Measurements from ENCODE around the gene ZNF821.
A peak's percentile ranks its signal among the peaks of the same experiment; 100 is the strongest.
"Not testable (repeated sequence)": the region's sequence is repeated elsewhere in the genome, so short reads cannot be mapped to it uniquely, and the experiment has no call there.

Gene ZNF821

DNA sequence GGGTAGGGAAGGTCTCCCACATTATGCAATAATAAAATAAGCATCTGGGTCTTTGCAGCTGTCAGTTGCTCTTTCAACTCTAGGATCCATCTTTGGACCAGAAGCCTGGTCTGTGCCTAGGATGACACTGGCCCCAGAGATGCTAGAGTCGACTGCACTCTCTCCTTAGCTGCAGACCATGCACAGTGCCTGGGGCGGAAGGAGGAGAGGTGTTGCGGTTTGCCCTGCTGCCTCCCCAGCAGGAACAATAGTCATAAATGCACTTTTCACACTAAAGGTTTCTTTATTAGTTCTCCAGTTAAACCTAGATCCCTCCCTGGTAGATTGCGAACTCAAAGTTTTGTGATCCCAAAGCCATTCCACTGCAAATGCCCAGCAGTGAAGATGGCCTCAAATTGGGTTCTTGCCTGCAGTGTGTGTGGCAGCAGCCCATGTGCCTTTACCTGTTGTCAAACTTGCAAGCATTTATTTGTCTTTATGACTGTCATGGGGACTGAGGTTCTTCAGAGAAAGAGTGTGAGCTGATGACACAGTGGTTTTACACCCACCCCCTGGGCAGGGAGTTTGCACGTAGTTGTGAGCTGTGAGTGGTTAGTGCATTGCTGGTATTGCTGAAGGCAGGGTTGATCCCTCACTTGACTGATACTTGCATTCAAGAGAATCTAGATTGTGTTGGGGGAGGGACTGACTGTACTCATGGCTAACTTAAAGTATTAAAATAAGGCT is 27.9 kb downstream of the ZNF821 start:
- DNase-seq: peak; percentile 41

- DNase-seq: no peak
Measured at GRCh38 chr16:71854369-71854948, 29.5 kb downstream of the ZNF821 start.

DNA sequence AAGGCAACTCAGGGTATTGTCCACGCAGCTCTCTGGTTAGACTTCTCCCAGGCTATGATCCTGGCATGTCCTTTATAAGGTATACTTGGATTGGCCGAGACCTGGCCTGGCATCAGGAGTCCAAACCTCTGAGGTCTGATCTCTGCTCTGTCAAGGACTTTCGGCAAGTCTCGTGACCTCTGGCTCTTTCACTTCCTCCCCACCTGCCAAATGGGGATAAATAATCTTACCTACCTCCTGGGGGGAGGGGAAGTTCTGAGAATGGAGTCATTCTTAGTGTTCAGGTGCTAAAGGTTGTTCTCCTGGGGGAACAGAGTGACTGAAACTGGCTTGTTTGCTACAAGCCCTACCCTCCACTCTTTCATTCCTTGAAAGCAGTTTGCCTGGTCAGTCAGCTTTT is 30.6 kb downstream of the ZNF821 start:
- DNase-seq: no peak

GRCh38 chr16:71852561-71852960 is 31.4 kb downstream of the ZNF821 start:
- DNase-seq: no peak

GRCh38 chr16:71852158-71852557 is 31.8 kb downstream of the ZNF821 start:
- DNase-seq: no peak

DNA sequence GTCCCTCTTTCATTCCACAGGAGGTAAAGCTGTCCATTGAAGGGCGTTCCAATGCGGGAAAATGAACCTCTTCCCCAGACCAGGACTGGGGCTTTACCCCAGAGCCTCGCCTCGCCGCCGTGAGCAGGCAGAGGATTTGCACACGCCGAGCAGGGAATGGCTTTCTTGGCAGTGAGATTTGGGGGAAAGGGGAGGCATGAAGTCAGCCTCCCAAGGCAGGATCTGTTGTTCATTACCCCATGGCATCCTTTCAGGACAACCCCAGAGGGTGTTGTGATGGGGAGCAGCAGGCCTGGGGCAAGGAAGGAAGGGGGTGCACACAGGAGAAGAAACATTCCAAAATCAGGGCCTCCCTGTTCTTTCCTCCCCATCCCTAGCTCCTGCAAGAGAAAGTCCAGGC is 32.2 kb downstream of the ZNF821 start:
- DNase-seq: no peak

GRCh38 chr16:71848622-71849021 is 35.4 kb downstream of the ZNF821 start:
- DNase-seq: no peak

GRCh38 chr16:71847096-71847495 is 36.9 kb downstream of the ZNF821 start:
- no peak for DNase-seq

GRCh38 chr16:71846431-71846830 is 37.6 kb downstream of the ZNF821 start:
- DNase-seq: peak; percentile 24

DNA sequence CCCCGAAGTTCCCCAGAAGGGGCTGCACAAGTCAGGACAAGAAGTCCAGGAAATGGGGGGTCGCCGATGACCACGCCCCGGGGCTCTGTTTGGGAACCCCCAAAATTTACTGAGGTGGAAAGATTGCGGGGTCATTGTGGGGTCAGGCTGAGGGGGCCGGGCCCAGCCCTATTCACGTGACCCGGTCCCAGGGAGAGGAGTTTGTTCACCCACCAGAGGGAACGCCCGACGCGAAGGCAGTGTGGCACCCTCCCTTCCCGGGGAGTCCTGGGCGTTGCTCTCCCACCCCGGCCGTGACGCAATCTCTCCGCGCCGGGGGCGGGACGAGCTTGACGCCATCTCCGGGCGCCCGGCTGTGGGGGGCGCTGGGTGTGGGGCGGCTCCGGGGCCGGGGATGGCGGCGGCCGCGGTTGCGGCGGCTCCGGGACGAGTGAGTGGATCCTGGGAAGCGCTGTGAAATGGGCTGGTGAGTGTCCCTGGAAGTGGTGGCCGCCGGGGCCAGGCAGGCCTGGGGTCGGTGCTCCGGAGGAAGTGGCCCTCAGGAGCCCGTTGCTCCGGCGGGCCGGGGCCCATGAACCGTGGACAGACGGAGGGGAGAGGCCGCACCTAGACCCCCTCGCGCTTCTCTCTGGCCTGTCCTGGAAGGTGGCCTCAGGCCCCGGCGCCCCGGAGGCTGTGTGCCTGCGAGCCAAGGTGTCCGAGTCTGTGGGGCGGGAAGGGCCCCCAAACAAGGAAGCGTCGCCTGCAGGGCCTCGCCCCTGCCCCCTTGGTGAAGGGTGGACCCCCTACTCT is 38.1 kb downstream of the ZNF821 start, which contains the start of gene ATXN1L:
Gene ATXN1L (plus strand): TSS at position 338 of the 792 bp plus-strand sequence. CDS start 3,765 bp downstream, outside the sequence.
- DNase-seq: peak; percentile 93

DNA sequence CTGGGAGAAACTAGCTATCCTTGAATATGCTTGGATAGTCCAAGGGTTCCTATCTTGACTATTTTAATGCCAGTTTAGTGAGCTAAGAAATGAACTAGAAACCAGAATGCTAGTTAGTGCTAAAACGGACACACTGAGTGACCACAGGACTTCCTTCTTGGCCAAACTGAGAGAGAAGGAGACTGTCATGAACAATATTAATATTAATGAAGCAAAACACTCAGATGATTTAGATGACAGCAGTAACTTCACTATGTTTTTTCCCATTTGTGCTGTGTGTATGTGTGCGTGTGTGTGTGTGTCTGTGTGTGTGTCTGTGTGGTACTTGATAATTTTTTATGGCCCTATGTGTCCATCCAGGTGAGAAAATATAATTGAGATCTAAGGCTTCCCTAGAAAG is 40.4 kb downstream of the ZNF821 start:
- DNase-seq: no peak

DNA sequence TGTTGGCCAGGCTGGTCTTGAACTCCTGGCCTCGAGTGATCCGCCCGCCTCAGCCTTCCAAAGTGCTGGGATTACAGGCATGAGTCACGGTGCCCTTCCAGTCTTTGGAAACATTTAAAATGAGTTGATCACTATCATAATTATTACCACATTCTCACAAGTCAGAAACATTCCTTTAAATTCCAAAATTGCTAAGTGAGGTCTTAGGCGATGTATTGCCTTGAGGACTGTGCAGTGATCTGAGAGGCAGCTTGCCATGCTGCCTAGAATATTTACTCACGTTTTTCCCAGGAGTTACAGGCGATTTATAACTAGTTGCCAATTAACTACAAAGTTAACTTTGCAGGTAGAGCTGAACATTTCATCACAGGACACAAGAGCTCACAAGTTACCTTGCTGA is 43.9 kb downstream of the ZNF821 start:
- DNase-seq: no peak

GRCh38 chr16:71837150-71837549 is 46.8 kb downstream of the ZNF821 start:
- no peak for DNase-seq

- no peak for DNase-seq
Measured at GRCh38 chr16:71834291-71834690, 49.7 kb downstream of the ZNF821 start.

- not testable (repeated sequence) for DNase-seq
Measured at GRCh38 chr16:71832112-71832511, 51.9 kb downstream of the ZNF821 start.

DNA sequence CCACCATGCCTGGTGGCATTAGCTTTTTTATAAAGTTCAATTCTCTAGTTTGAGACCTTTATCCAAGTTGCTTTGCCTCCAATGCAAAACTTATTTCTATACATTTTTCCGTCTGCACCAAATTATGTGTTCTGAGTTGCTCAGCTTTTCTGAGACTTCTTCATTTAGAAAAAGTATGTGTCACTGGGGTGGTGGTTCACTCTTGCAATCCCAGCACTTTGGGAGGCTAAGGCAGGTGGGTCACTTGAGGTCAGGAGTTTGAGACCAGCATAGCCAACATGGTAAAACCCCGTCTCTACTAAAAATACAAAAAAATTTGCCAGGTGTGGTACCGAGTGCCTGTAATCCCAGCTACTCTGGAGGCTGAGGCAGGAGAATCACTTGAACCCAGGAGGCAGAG is 52.3 kb downstream of the ZNF821 start:
- not testable (repeated sequence) for DNase-seq

DNA sequence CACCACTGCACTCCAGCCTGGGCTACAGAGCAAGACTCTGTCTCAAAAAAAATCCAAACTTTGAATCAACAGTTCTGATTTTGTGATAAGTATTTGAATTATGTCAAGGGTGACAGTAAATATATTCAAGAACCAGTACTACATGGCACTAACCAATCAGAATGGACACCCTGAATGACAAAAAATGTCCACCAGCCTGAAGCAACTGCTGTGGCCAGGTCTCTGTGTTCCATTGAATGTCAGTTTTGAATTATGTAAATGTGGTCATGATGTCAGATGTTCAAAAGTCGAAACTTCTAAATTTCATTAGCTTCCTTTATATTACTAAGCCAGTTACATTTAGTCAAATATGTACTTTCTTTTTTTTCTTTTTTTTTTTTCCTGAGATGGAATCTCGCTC is 53.6 kb downstream of the ZNF821 start:
- no peak for DNase-seq

DNA sequence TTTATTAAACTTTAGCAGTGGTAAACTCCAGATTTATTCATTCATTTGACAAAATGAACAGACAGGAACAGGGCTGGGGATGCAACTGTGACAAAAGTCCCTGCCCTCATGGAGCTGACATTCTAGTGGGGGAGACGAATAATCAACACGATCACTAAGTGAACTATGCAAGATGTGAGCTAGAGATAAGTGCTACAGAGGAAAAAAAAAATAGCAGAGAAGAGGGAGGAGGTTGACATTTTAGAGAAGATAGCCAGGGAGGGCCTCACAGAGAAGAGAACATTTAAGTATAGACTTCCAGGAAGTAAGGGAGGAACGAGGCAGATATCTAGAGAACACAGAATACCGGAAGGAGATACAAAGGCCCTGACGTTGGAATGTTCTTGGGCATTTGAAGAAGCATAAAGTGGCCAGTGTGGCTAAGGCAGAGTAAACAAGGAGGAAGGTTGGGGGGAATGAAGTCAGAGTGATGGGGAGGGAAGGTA is 57.4 kb downstream of the ZNF821 start:
- DNase-seq: no peak

DNA sequence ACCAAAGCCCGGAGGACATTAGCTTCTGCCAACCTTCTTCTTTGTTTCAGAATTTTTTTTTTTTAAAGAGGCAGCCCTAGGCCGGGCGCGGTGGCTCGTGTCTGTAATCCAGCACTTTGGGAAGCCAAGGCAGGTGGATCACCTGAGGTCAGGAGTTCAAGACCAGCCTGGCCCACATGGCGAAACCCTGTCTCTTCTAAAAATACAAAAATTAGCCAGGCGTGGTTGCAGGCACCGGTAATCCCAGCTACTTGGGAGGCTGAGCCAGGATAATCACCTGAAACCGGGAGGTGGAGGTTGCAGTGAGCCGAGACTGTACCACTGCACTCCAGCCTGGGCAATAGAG is 66.9 kb downstream of the ZNF821 start:
- DNase-seq: not testable (repeated sequence)

DNA sequence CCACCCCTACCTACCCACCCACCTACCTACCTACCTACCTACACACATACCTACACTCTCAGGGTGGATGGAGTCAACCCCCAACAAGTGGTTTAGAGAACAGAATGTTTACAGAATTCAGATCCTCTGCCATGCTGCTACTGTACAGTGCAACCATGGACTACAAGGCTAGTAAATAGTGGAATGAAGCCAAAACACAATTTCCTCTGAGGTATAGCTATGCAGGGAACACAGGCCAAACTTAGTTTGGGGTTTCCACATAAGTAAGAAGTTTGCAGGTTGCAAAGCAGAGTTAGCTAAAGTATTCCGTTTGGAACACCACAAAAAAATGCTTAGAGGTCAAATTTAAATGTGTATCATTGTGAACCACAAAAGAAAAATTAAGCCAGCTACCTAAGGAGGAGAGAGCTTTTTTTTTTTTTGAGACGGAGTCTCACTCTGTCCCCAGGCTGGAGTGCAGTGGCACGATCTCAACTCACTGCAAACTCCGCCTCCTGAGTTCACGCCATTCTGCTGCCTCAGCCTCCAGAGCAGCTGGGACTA is 72.7 kb downstream of the ZNF821 start:
- no peak for DNase-seq

DNA sequence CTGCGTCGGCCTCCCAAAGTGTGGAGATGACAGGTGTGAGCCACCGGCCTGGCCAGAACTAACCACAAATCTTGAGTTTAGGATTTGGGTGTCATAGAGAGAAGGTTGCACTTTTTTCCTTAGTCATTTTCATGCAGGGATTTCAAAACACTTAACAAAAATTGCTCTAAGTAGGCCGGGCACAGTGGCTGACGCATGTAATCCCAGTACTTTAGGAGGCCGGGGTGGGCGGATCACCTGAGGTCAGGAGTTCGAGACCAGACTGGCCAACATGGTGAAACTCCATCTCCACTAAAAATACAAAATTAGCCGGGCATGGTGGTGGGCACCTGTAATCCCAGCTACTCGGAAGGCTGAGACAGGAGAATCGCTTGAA is 73.8 kb downstream of the ZNF821 start:
- not testable (repeated sequence) for DNase-seq

Measured in activated naive CD4-positive, alpha-beta T cell treated with Interleukin-2 at 50 U/mL for 16 hours (primary cell).